ENCODE data around the gene GDPGP1. TPM values are rescaled to one million over a fixed set of nuclear protein-coding genes. Genes with fewer than 3 reads are reported as not detected.
A peak's percentile ranks its signal among the peaks of the same experiment; 100 is the strongest.
"Not testable (repeated sequence)": the region's sequence is repeated elsewhere in the genome, so short reads cannot be mapped to it uniquely, and the experiment has no call there.

Gene GDPGP1
- total and polyA plus RNA-seq, 7 experiments from 2014 or later = 0.61 to 16.3 (median 11.6) TPM

DNA sequence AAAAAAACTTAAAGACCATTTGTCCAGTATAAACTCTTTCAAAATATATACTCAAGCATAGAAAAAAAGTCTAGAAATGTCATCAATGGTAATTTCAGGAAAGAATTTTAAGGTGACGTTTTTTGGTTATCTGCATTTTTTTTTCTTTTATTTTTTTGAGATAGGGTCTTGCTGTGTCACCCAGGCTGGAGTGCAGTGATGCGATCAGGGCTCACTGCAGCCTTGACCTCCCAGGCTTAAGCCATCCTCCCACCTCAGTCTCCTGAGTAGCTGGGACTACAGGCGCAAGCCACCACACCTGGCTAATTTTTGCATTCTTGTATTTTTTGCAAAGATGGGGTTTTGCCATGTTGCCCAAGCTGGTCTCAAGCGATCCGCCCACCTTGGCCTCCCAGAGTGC is 46.7 kb downstream of the GDPGP1 start:
- H3K36me3 Mint-ChIP-seq; H3K4me3 ChIP-seq (ENCODE audit: low read length); H3K27me3 Mint-ChIP-seq; H3K27ac ChIP-seq (ENCODE audit: low read depth, low read length); H3K27ac Mint-ChIP-seq; H3K27me3 ChIP-seq (ENCODE audit: control insufficient read depth in 2 of 2, insufficient read depth in 2 of 2, low read length in 2 of 2); intact Hi-C loops (cut with micrococcal nuclease); H3K4me1 ChIP-seq (ENCODE audit: control insufficient read depth in 2 of 2, insufficient read depth in 2 of 2, low read length in 2 of 2); ATAC-seq; H3K9me3 ChIP-seq (ENCODE audit: control insufficient read depth in 2 of 3, low read length in 3 of 3); DNase-seq; H3K9me3 Mint-ChIP-seq; H3K4me3 Mint-ChIP-seq; H3K36me3 ChIP-seq (ENCODE audit: control insufficient read depth in 2 of 3, insufficient read depth in 3 of 3, low read length in 3 of 3); CTCF ChIA-PET; H3K4me1 Mint-ChIP-seq; POLR2A ChIA-PET: not testable (repeated sequence)

DNA sequence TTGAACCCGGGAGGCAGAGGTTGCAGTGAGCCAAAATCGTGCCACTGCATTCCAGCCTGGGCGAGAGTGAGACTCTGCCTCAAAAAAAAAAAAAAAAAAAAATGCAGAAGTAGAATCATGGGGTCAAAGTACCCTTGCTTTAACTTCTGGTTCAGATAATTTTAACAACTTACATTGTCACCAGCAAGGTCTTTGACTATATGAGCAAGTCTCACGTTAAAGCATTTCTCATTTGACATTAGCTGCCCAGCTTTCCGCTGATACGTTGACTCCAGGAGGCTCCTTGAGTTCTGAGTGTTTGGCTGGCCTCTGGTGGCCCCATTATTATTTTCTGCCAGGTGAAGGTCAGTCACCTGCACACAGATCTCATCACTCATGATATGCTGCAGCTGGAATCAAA is 47.6 kb downstream of the GDPGP1 start:
- H3K4me1 Mint-ChIP-seq; H3K4me3 ChIP-seq (ENCODE audit: low read length); H3K9me3 ChIP-seq (ENCODE audit: control insufficient read depth in 2 of 3, low read length in 3 of 3); H3K4me1 ChIP-seq (ENCODE audit: control insufficient read depth in 2 of 2, insufficient read depth in 2 of 2, low read length in 2 of 2); H3K27ac ChIP-seq (ENCODE audit: low read depth, low read length); ATAC-seq; H3K36me3 ChIP-seq (ENCODE audit: control insufficient read depth in 2 of 3, insufficient read depth in 3 of 3, low read length in 3 of 3); DNase-seq; H3K9me3 Mint-ChIP-seq; H3K4me3 Mint-ChIP-seq; H3K27me3 Mint-ChIP-seq; H3K27ac Mint-ChIP-seq; H3K27me3 ChIP-seq (ENCODE audit: control insufficient read depth in 2 of 2, insufficient read depth in 2 of 2, low read length in 2 of 2); H3K36me3 Mint-ChIP-seq; intact Hi-C loops (cut with micrococcal nuclease): not testable (repeated sequence)
- CTCF ChIA-PET = interaction anchor here (0.6 kb wide), 2 partner anchors 541 to 706 kb away, joined by 3 to 7 read pairs; no protein-coding TSS in a partner anchor
- POLR2A ChIA-PET = interaction anchor here (0.7 kb wide), 1 partner anchor 149 kb away, joined by 7 read pairs; no protein-coding TSS in a partner anchor

DNA sequence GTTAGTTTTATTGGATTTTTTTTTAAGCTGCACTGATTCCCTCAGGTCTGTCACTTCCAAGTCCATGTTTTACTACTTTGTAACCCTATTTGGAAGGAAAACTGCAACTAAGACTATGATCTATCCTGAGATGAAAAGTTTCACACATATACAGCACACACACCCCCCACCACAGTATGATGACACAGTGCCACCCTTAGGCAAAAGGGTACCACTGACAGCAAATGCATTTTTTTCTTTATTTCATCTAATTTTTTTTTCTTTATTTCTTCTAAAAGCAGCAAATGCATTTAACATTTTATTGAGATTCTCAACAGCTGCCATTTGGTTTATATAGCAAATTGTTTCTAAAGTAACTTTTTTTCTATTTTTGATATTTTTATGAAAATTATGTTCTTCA is 52.7 kb downstream of the GDPGP1 start:
- Histone ChIP-seq H3K4me3 (ENCODE audit: low read length) (no peak overlapping the region), H3K4me1 (ENCODE audit: control insufficient read depth in 2 of 2, insufficient read depth in 2 of 2, low read length in 2 of 2) (no peaks in the 10 kb centered on the region), H3K27me3 (ENCODE audit: control insufficient read depth in 2 of 2, insufficient read depth in 2 of 2, low read length in 2 of 2) (no peaks in the 10 kb centered on the region), H3K36me3 (ENCODE audit: control insufficient read depth in 2 of 3, insufficient read depth in 3 of 3, low read length in 3 of 3) (no peaks in the 10 kb centered on the region), H3K27ac (ENCODE audit: low read depth, low read length) (no peak overlapping the region), H3K9me3 (ENCODE audit: control insufficient read depth in 2 of 3, low read length in 3 of 3) (no peaks in the 10 kb centered on the region)
- POLR2A ChIA-PET = interaction anchor here (1.0 kb wide), 1 partner anchor 9 kb away, joined by 3 read pairs; no protein-coding TSS in a partner anchor
- no peaks in the 10 kb centered on the region for H3K36me3 Mint-ChIP-seq
- no peak overlapping the region for H3K27ac Mint-ChIP-seq
- H3K9me3 Mint-ChIP-seq = no peaks in the 10 kb centered on the region
- peaks cover 0 to 10% (median 0%) of the 10 kb centered on the region in 5 donors for H3K27me3 Mint-ChIP-seq
- CTCF ChIA-PET = interaction anchor here (0.7 to 1.0 kb wide), 4 partner anchors 10 to 287 kb away, joined by 3 read pairs; no protein-coding TSS in a partner anchor
- ATAC-seq = peak; percentile 88
- intact Hi-C loops (cut with micrococcal nuclease) = loop anchor here (1.0 kb wide), 3 partner anchors 67 to 546 kb away; no protein-coding TSS in a partner anchor
- peaks cover 0 to 5% (median 0%) of the 10 kb centered on the region in 7 donors for H3K4me1 Mint-ChIP-seq
- no peak overlapping the region for H3K4me3 Mint-ChIP-seq
- peak in 7 of 9 donors; percentile 39 to 68 (median 61) for DNase-seq

DNA sequence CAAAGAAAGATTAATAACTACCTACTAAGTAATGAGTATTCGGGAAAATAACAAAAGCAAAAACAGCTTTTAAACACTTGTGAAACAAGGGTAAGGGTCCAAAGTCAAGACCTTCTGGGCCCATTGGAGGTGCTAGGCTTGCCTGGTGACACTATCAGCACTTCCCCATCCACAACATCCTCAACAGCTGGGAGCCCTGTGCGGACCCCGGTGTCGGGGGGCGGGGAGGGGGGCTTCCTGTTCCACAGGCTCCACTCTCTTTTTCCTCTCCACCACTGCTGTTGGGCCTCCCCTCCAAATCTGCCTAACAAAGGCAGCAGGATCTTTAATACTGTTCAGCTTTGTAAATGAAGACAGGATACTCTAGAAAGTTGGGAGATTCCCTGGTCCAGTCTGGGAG is 53.1 kb downstream of the GDPGP1 start:
- no peak for DNase-seq
- ATAC-seq = no peak
- Histone ChIP-seq H3K4me3 (ENCODE audit: low read length) (no peak overlapping the region), H3K9me3 (ENCODE audit: control insufficient read depth in 2 of 3, low read length in 3 of 3) (no peaks in the 10 kb centered on the region), H3K4me1 (ENCODE audit: control insufficient read depth in 2 of 2, insufficient read depth in 2 of 2, low read length in 2 of 2) (no peaks in the 10 kb centered on the region), H3K27ac (ENCODE audit: low read depth, low read length) (no peak overlapping the region), H3K36me3 (ENCODE audit: control insufficient read depth in 2 of 3, insufficient read depth in 3 of 3, low read length in 3 of 3) (no peaks in the 10 kb centered on the region), H3K27me3 (ENCODE audit: control insufficient read depth in 2 of 2, insufficient read depth in 2 of 2, low read length in 2 of 2) (no peaks in the 10 kb centered on the region)
- ChIA-PET CTCF (interaction anchor here (0.7 to 1.0 kb wide), 3 partner anchors 9 to 288 kb away, joined by 3 read pairs; no protein-coding TSS in a partner anchor), POLR2A (interaction anchor here (1.0 kb wide), 1 partner anchor 9 kb away, joined by 3 read pairs; no protein-coding TSS in a partner anchor)
- Mint-ChIP-seq H3K27me3 (peaks cover 0 to 10% (median 0%) of the 10 kb centered on the region in 5 donors), H3K9me3 (no peaks in the 10 kb centered on the region), H3K4me1 (peaks cover 0 to 5% (median 0%) of the 10 kb centered on the region in 7 donors), H3K4me3 (no peak overlapping the region), H3K27ac (no peak overlapping the region), H3K36me3 (no peaks in the 10 kb centered on the region)
- intact Hi-C loops (cut with micrococcal nuclease) = no loop called here

DNA sequence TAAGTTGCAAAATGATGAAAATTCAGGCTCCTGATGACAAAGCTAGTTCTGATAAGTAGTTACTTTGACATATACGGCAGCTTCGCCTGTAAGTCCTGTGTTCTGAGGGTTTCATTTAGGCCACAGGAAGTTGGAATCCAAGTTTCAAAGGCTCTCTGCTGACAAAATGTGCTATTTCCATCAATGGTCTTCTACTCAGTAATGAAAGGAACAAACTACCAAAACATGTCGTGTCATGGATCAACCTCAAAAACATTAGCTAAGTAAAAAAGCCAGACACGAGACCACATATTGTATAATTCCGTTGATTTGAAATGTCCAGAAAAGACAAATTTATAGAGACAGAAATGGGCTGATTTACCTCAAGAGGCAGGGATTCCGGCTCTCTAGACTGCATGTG is 53.9 kb downstream of the GDPGP1 start:
- ATAC-seq = no peak
- H3K4me1 ChIP-seq (ENCODE audit: control insufficient read depth in 2 of 2, insufficient read depth in 2 of 2, low read length in 2 of 2) = no peaks in the 10 kb centered on the region
- H3K4me1 Mint-ChIP-seq = peaks cover 0 to 5% (median 0%) of the 10 kb centered on the region in 7 donors
- no peak overlapping the region for H3K4me3 Mint-ChIP-seq
- ChIA-PET POLR2A (no interaction called here), CTCF (interaction anchor here (0.7 kb wide), 2 partner anchors 32 to 74 kb away, joined by 3 to 4 read pairs; no protein-coding TSS in a partner anchor)
- no peaks in the 10 kb centered on the region for H3K36me3 Mint-ChIP-seq
- H3K27me3 ChIP-seq (ENCODE audit: control insufficient read depth in 2 of 2, insufficient read depth in 2 of 2, low read length in 2 of 2) = no peaks in the 10 kb centered on the region
- H3K9me3 Mint-ChIP-seq = no peaks in the 10 kb centered on the region
- H3K27me3 Mint-ChIP-seq = peaks cover 0 to 10% (median 0%) of the 10 kb centered on the region in 5 donors
- no peak for DNase-seq
- no peak overlapping the region for H3K27ac Mint-ChIP-seq
- intact Hi-C loops (cut with micrococcal nuclease) = no loop called here
- no peak overlapping the region for H3K4me3 ChIP-seq (ENCODE audit: low read length)
- H3K36me3 ChIP-seq (ENCODE audit: control insufficient read depth in 2 of 3, insufficient read depth in 3 of 3, low read length in 3 of 3) = no peaks in the 10 kb centered on the region
- H3K9me3 ChIP-seq (ENCODE audit: control insufficient read depth in 2 of 3, low read length in 3 of 3) = no peaks in the 10 kb centered on the region
- no peak overlapping the region for H3K27ac ChIP-seq (ENCODE audit: low read depth, low read length)

DNA sequence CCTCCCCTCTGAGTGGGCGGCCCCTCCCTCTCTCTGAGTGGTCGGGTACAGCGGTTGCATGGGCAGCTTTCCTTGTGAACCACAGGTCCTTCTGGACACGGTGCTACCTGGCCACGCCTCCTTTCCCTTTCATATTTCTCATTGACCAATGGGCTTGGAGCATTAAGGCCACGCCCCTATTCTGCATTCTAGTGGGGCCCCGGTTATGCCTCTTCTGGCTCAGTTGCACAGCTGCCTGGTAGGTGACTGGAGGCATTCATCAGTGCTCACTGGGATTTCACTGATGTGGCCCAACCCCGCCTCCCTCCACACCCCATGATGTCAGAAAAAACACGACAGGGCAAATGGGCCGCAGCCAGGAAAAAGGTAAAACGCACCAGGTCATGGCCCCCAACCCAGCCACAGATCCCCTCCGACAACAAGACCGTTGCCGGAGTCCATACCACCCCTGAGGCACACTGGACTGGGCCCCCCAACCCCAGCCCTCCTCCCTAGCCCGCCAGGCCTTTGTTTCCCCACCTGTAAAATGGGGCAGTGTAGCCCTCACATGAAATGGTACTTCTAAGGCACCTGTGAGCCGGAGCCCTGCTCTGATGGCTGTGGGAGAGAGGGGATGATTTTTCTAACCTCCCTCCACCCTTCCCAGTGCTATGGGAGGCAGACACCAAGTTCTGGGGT is 57.8 kb downstream of the GDPGP1 start:
- CTCF ChIA-PET = interaction anchor here (1.2 to 2.0 kb wide), 4 partner anchors 9 to 191 kb away, joined by 3 to 15 read pairs (median 8); no protein-coding TSS in a partner anchor
- no peaks in the 10 kb centered on the region for H3K27me3 ChIP-seq (ENCODE audit: control insufficient read depth in 2 of 2, insufficient read depth in 2 of 2, low read length in 2 of 2)
- ATAC-seq (no peak), DNase-seq (no peak)
- no peaks in the 10 kb centered on the region for H3K4me1 ChIP-seq (ENCODE audit: control insufficient read depth in 2 of 2, insufficient read depth in 2 of 2, low read length in 2 of 2)
- Mint-ChIP-seq H3K27me3 (peaks cover 0 to 18% (median 4%) of the 10 kb centered on the region in 5 donors), H3K36me3 (no peaks in the 10 kb centered on the region), H3K9me3 (no peaks in the 10 kb centered on the region), H3K27ac (no peak overlapping the region), H3K4me3 (no peak overlapping the region), H3K4me1 (peaks cover 0 to 19% (median under 1%) of the 10 kb centered on the region in 7 donors)
- H3K9me3 ChIP-seq (ENCODE audit: control insufficient read depth in 2 of 3, low read length in 3 of 3) = no peaks in the 10 kb centered on the region
- POLR2A ChIA-PET = interaction anchor here (0.6 kb wide), 1 partner anchor 91 kb away, joined by 3 read pairs; the partner anchor contains the start of gene SEMA4B
- no peak overlapping the region for H3K27ac ChIP-seq (ENCODE audit: low read depth, low read length)
- no peak overlapping the region for H3K4me3 ChIP-seq (ENCODE audit: low read length)
- H3K36me3 ChIP-seq (ENCODE audit: control insufficient read depth in 2 of 3, insufficient read depth in 3 of 3, low read length in 3 of 3) = no peaks in the 10 kb centered on the region
- intact Hi-C loops (cut with micrococcal nuclease) = loop anchor here in 1 of 2 donors (2.0 kb wide), 1 partner anchor 595 kb away; no protein-coding TSS in a partner anchor
